HG02870 (cell line): Measurements from ENCODE around the gene ELMOD3.
"Not testable (repeated sequence)": the region's sequence is repeated elsewhere in the genome, so short reads cannot be mapped to it uniquely, and the experiment has no call there.

ENCODE experiments used
- ATAC-seq: cut with Tn5 transposase; IDR thresholded peaks from one replicate; pipeline ENCODE4 v1.9.1; 2021; ENCODE audit warnings: mild to moderate bottlenecking, moderate library complexity; ENCODE audit not compliant: unreplicated experiment

The ELMOD3 gene

GRCh38 chr2:85371045-85371444, 16.5 kb downstream of the ELMOD3 start:
- ATAC-seq, result no peak

GRCh38 chr2:85376291-85377065, 21.9 kb downstream of the ELMOD3 start:
- no peak for ATAC-seq

GRCh38 chr2:85377083-85377482, 22.5 kb downstream of the ELMOD3 start:
- ATAC-seq, result no peak

DNA sequence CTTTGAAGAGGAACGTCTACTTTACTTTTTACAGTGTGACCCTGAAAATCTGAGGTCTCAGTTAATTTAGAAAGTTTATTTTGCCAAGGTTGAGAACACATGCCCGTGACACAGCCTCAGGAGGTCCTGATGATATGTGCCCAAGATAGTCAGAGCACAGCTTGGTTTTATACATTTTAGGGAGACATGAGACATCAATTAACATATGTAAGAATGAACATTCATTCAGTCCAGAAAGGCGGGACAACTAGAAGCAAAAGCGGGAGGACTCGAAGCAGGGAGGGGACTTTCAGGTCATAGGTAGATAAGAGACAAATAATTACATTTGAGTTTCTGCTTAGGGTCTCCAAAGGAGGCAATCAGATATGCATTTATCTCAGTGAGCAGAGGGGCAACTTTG, 23.7 kb downstream of the ELMOD3 start:
- no peak for ATAC-seq

- no peak for ATAC-seq
Observed at GRCh38 chr2:85380048-85380447, 25.5 kb downstream of the ELMOD3 start.

GRCh38 chr2:85383151-85383550, 28.6 kb downstream of the ELMOD3 start:
- not testable (repeated sequence) for ATAC-seq

- ATAC-seq, result no peak
Observed at GRCh38 chr2:85383850-85384249, 29.3 kb downstream of the ELMOD3 start.

DNA sequence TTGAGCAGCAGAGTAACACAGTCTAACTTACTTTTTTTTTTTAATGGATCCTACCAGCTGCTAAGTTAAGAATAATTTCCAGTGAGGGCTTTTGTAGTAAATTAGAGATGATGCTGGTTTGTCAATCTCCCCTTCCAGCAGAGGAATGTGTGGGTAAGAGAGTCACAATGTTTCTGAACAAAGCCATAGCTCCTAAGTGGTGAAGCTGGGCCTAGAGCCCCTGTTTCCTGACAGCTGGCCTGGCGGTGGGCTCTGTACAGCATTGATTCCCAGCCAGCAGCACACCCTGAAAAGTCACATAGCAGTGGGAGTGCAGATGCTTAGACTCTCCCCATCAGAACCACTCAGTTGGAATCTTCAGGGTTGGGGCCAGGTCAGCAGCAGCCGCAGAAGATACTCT, 31.2 kb downstream of the ELMOD3 start:
- no peak for ATAC-seq

GRCh38 chr2:85387754-85388153, 33.2 kb downstream of the ELMOD3 start:
- ATAC-seq, result no peak

- ATAC-seq, result no peak
Observed at GRCh38 chr2:85388878-85389538, 34.4 kb downstream of the ELMOD3 start.

GRCh38 chr2:85390941-85391669, 36.5 kb downstream of the ELMOD3 start:
- ATAC-seq, result no peak

DNA sequence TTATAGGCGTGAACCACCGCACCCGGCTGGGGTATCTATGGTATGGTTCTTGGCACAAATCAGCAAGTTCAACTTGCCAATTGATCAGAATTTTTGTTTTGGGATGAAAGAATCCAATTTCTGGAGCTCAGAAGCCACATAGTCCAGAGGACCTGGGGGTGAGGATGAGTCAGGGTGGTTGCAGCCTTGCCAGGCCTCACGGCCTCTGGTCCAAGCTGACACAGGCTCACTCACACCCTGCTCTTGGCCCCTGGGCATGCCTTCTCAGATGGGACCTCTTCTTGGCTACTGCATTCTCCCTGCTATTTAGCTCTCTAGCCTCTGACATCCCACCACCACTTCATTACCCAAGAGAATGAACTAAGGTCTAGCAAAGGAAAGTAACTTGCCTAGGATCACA, 39.3 kb downstream of the ELMOD3 start:
- no peak for ATAC-seq

DNA sequence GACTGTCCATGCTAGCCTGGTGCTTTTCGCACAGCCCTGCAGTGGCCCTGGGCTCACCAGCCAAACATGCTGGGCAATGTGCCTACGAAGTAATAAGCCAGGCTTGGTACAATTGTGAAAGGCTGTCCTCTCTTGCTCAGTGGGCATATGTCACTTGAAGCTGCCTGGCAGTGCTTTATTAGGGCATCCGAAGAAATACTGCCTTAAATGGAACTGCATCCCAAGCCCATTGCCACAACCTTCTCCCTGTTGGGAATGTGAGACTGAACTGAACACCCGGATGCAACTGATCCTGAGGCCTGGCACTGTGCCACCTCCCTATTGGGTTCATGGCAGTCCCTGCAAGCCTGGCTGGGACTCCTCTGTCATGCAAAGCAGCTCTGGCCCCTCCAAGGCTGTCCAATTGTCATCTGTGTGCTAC, 39.7 kb downstream of the ELMOD3 start:
- no peak for ATAC-seq

DNA sequence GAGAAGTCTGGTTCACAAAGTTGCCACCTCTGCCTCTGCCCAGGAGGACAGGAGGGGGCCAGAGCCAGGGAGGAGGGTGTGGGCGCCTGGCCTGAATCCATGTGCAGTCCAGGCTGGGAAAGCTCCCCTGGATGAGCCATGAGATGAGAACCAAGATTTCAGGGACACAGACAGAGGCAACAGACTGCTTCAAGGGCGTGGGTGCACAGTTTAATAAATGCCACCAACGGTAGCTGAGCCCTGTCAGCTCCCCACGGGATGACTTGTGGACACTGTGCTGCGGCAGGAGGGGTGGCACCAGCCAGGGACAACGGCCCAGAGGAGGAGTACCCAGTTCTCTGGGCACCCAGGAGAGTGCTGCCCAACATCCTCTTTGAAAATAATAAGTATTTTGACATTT, 40.4 kb downstream of the ELMOD3 start:
- ATAC-seq, result no peak

- no peak for ATAC-seq
Observed at GRCh38 chr2:85395912-85396475, 41.4 kb downstream of the ELMOD3 start.

DNA sequence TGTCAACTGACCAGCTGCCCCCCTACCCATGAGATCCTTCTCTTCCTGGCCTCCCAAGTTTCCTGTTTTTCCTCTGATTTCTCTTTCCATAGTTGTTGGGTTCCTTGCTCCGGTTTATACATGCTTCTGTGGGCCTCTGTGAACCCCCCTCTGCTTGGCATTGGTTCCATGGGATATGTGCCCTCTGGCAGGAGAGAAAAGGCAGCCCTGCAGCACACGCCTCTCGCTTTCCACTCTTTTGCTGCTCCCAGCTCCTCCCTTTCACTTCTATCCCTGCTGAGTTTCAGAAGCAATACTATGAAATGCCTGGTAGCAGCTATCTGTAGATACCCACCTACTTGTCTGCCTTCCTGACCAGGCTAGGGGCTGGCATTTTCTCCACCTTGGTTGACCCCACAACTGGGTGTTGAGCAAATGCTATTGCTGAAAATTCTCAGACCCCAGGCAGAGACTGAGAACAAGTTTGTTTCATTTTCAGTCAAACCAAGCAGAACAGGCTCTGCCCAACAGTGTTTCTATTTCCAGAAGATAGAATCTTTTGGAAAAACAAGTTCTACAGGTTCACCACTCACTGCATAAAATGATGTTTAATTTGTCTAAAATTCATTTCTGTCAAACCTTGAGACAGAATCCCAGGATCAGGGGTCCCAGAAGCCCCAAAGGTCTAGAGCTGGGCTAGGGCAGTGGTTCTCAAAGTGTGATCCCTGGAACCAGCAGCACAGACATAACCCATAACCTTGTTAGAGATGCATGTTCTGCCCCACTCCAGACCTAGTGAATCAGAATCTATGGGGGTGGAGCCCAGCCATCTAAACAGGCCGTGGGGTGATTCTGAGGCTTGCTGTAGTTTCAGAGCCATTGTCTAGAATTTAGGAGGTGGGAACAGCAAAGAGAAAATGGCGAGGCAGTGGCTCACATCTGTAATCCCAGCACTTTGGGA, 42.2 kb downstream of the ELMOD3 start:
- no peak for ATAC-seq

- ATAC-seq, result no peak
Observed at GRCh38 chr2:85397925-85398331, 43.4 kb downstream of the ELMOD3 start.

GRCh38 chr2:85398426-85399182, 44.0 kb downstream of the ELMOD3 start:
- no peak for ATAC-seq

DNA sequence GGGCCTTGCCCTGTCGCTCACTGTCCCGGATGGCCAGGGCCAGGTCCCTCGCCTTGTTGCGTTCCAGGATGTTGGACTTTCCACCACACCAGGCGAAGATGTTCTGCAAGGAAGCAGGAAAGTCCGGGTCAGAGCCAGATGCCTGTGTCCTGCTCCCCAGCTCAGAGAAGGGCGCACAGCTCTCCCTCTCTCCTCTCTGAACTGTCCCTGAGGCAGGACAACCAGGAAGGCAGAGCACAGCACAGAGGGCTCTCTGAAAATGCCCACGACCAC, 44.5 kb downstream of the ELMOD3 start:
- ATAC-seq, result no peak

DNA sequence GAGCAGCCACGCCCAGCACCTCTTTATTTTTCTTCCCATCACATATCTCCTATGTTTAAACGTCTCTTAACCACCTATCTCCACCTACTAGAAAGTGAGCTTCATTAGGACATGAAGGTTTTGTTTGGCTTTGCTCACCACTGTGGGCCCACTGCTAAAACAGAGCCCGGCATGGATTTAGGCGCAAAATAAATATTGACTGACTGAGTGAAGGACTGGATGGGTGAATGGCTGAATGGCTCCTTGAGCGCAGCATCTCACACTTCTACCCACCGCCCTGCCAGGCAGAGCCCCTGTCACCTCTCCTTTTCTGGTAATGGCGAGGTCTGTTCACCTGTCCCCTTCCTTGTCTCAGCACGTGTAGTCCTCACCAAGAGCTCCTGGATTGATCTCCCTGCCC, 45.5 kb downstream of the ELMOD3 start:
- no peak for ATAC-seq
